GM15510 (cell line): ENCODE results near the gene ZNF180.

Experiments
- POLR2A ChIP-seq: IDR thresholded peaks from 3 replicates; pipeline ENCODE4 v1.6.1; 2011; ENCODE audit warnings: borderline replicate concordance; ENCODE audit not compliant: insufficient read length; ENCODE audit errors: extremely low read depth

The ZNF180 gene

DNA sequence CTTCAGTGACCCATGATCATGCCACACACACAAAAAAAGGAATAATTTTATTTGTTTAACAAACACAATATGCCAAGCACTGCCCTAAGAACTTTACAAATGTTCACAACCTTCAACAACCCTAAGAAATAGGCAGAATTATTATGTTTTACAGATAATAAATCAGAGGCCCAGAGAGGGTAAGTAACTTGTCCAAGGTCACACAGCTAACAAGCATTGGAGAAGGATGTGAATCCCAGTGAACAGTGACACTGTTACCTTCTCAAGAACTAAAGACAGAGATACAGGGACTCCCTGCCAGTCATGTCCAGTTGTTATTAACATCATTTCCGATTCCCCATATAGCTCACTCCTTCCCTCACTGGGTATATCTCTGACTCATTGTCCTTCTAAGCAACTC, 15.6 kb upstream of the ZNF180 start:
- TF ChIP-seq POLR2A, result no peak

- no peak for TF ChIP-seq POLR2A
Measured at GRCh38 chr19:44515031-44515430, 14.7 kb upstream of the ZNF180 start.

- no peak for TF ChIP-seq POLR2A
Measured at GRCh38 chr19:44512326-44513298, 12.3 kb upstream of the ZNF180 start.

- no peak for TF ChIP-seq POLR2A
Measured at GRCh38 chr19:44509478-44509877, 9.2 kb upstream of the ZNF180 start.

DNA sequence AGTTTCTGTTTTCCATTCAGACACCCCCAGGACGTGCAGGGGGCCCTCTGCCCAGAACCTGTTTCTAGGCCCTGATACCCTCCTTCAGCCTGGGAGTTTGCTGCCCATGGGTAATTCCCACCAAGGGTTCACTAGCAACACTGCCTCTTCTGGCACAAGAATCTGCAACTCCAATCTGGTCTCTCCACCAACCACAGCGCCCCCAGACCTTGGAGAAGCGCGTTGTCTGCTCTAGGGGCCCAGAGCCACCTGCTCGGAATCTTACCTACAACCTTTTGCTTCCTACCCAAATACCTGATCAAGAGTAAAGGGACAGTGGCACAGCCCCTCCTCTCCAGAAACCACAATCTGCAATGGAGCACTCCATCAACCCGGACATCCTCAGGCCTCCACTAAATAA, 763 bp downstream of the ZNF180 start:
- no peak for TF ChIP-seq POLR2A

DNA sequence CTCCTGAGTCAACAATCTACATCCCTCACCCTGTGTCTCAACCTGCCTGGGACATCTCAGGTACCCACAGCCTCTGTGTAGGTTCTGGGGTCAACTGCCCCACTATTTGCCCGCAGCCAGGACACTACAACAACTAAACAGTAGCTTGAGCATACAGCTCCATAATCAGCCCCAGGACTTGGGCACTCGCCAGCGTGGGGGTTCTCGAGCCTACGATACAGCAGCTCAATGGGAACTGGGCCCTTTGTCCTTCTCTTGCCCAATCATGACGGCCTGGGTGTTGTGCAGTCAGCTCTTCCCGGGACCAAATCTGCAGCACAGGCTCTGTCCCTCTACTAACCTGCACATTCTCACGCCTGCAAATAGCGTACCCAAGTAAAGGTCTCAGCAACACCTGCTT, 1.3 kb downstream of the ZNF180 start:
- no peak for TF ChIP-seq POLR2A

- TF ChIP-seq POLR2A, result no peak
Measured at GRCh38 chr19:44496711-44497110, 3.6 kb downstream of the ZNF180 start.

GRCh38 chr19:44476559-44477408, 23.5 kb downstream of the ZNF180 start:
- TF ChIP-seq POLR2A, result no peak

DNA sequence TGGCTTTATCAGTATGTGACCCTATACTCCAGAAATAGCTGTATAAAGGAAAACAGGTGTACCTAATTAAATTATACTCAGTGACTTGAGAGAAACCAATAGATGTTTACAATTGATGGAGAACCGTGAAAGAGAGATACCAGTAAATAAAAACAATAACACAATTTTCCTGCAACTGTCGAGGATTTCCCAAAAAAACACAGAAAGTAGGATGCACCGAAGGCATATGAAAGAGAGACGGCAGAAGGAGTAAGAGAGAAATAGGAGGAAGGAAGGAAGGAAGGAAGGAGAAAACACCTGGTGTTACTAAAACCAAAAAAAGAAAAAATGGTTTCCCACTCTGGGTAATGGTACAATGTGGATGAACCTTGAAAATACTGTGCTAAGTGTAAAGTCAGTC, 45.2 kb downstream of the ZNF180 start:
- TF ChIP-seq POLR2A, result no peak

DNA sequence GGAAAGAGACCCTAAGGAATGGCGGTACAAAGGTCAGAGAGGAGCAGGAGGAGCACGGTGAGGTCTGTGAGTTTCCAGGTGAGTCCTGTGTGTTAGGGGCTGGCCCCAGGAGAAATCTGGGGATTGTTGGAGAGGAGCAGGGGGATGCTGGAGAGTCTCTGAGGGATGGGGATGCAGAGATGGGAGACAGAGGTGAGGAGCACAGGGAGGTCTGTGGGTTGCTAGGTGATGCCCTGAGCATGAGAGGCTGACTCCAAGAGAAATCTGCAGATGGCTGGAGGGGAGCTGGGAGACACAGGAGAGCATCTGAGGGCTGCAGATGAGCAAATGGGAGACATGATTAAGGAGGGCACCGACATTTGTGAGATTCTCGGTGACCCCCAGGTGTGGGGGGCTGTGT, 48.0 kb downstream of the ZNF180 start:
- no peak for TF ChIP-seq POLR2A

DNA sequence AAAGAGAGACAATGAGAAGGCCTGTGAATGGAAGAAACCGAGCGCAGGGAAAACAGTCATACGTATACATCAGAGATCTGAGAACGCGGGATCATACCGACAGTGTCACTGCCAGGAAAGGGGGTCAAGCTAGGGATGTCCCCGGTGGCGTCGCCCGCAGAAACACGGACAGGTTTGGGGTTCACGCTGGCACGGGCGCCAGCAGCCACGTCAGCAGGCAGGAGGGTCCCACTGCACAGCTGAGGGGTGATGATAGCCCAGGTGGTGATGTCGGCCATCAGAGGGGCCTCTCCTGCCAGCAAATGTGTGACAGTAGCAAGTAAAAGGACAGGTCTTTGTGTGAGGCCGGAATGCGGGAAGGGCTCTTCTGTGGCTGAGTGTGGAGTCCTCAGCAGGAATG, 48.6 kb downstream of the ZNF180 start:
- no peak for TF ChIP-seq POLR2A

DNA sequence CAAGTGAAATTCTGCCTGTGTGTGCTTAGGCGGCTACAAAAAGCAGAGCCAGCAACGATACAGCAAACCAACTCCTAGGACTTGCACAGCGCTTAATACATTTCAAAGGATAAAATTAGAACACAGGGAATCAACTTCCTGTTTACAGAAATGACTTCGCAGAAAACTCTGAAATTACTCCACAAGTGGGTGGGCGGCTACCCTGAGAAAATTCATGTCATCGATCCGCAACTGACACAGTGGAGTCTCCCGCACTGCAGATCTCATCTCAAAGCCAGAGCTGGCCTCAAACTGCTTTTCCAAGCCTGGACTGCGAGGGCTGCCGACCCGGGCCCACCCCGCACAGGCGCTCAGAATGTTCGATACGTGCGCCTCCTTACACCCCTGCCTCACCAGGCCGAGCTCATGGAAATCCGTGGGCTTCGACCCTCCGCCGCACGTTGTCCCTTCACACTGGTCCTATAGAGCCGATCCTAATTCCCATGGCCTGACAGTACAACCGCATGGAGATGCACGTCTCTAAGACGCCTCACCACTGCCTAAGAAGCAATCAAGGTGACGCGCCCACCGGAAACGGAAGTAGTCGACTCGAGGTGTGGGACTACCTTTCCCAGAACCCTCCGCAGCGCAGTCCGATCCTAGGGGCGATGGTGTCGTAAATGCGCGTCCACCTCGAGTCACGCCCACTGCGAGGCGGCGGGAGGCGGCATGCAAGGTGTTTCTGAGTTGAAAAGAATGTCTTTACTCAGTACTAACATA, 52.2 kb downstream of the ZNF180 start, which contains the start of gene ZNF229:
Gene ZNF229, minus strand, starts transcription at position 557 of the 759 bp plus-strand sequence. CDS start 5,625 bp downstream, outside the sequence.
- TF ChIP-seq POLR2A, result no peak

- no peak for TF ChIP-seq POLR2A
Measured at GRCh38 chr19:44438441-44438840, 61.9 kb downstream of the ZNF180 start.

DNA sequence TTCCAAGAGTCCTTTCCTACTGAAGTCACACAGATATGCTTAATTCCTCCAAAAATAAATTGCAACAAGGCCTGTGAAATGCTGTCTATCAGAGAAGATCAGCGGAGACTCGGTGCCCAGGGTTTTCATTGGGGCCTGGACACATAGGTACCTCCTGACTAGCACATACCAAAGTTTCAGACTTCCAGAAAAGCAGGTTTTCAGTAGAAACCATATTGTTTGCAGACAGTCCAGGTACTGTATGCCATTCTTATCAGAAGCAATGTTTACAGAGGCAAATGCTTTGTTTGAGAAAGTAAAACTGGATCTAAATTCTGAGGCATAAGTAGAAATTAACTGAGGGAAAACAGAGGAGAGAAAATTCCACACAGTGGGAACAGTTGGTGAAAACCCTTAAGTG, 64.9 kb downstream of the ZNF180 start:
- TF ChIP-seq POLR2A, result no peak
